GM19238 (cell line): ENCODE measurements around the gene TFAM.
A peak's percentile ranks its signal among the peaks of the same experiment; 100 is the strongest.

Experiments used
- DNase-seq: peaks from one replicate; pipeline ENCODE4 v3.0.0; 2011; ENCODE audit warnings: low spot score; ENCODE audit not compliant: insufficient read length

Gene TFAM

DNA sequence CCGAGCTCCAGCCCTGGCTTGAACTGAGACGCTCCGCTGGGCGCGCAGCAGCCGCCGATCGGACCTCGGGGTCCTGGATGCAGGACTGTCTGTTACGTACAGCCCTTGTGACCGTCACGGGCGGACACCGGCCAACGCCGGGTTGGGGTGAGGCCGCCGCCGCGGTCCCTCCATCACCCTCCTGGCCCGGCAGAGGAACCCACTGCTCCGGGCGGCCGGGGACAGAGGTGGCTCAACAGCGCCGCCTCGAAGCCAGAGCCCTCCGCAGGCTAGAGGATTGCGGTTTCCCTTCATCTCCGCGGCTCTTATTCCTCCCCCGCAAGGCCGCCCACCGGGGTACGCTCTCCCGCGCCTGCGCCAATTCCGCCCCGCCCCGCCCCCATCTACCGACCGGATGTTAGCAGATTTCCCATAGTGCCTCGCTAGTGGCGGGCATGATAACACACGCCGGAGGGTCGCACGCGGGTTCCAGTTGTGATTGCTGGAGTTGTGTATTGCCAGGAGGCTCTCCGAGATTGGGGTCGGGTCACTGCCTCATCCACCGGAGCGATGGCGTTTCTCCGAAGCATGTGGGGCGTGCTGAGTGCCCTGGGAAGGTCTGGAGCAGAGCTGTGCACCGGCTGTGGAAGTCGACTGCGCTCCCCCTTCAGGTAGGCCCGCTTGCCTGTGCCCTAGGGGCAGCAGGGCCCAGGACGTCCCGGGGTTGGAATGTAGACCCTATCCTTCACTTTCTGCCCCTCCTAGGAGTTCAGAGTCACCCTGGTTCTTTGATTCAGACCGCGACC is at the start of gene TFAM:
Gene TFAM, plus strand, starts transcription at position 412 of the 785 bp plus-strand sequence. Its CDS starts 138 bp downstream, at position 550.
- DNase-seq = peak; percentile 73

GRCh38 chr10:58336242-58336641 is 49.0 kb upstream of the TFAM start:
- DNase-seq = no peak

- DNase-seq = no peak
Measured at GRCh38 chr10:58341422-58341821, 43.8 kb upstream of the TFAM start.

DNA sequence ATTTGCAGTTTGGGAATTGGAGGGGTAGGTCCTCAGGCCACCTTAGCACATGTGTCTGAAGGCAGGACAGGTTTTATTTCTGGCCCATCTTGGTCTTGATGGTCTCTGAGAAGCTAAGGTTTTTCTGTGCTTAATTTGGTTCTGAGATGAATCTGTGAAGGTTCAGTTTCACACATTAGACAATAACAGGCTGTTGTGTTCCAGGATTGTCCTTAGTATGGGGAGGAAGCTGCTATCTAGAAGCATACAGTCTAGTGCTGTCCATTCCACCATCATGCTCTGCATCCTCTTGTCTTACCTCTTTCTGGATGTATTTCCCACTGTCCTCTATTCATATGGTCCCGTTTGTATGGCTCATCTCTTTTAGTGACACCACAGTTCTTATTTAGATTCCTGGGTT is 43.3 kb upstream of the TFAM start:
- DNase-seq = no peak

GRCh38 chr10:58347967-58348366 is 37.2 kb upstream of the TFAM start:
- DNase-seq = no peak

DNA sequence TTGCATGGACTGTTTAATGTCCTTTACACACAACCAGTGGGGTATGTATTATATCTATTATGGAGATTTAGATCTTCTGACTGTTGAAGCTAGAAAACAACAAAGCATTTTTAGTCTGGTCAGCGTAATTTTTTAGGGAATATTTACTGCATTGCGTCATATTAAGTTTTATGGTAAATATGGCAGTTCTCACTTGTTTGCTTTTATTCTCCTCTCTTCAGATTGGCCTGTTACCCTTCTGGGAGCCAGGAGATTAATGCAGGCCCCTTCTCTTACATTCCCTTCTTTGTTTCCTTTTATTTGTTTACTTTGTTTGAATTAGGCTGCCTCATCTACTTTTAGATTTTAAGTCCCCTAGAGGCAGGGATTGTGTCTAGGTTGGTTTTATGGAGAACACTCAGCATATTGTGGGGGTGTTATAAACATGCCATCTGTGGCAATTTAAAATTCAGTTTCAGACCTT is 36.6 kb upstream of the TFAM start:
- DNase-seq = no peak

- DNase-seq = no peak
Measured at GRCh38 chr10:58350023-58350422, 35.2 kb upstream of the TFAM start.

DNA sequence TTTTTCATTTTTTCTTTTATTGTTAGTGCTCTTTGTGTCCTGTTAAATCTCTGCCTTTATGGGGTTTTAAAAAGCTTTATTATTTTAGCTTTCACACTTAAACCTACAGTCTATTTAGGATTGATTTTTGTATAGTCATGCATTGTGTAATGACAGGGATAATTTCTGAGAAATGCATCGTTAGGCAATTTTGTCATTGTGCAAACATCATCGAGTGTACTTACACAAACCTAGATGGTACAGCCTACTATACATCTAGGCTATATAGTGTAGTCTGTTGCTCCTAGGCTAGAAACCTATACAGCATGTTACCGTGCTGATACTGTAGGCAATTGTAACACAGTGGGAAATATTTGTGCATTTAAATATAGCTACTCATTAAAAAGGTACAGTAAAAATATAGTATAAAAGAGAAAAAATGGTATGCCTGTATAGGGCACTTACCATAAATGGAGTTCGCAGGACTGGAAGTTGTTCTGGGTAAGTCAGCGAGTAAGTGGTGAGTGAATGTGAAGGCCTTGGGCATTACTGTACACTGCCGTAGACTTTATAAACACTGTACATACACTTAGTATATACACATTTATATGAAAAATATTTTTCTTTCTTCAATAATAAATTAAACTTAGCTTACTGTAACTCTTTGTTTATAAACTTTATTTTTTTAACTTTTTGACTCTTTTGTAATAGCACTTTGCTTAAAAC is 34.4 kb upstream of the TFAM start:
- DNase-seq = no peak

GRCh38 chr10:58351616-58352578 is 33.3 kb upstream of the TFAM start:
- DNase-seq = no peak

GRCh38 chr10:58352956-58353610 is 32.1 kb upstream of the TFAM start:
- DNase-seq = no peak

DNA sequence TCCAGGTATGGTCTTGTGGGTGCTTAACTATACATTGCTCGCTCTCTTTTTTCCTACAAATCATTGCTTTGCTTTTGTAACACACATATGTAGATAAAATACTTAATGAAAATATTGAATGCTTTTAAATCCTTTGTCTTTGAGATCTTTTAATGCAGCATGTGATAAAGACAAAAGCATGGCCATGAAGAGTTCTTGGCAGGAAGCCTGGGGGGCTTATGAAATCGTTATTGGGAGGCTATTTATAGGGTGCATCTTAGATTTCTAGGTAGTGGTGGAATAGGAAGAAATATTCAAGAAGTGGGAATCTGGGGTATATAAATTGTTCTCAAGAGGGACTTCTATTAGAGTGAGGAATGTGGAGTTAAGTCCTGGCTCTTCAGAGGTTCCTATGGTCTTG is 28.5 kb upstream of the TFAM start:
- DNase-seq = no peak

DNA sequence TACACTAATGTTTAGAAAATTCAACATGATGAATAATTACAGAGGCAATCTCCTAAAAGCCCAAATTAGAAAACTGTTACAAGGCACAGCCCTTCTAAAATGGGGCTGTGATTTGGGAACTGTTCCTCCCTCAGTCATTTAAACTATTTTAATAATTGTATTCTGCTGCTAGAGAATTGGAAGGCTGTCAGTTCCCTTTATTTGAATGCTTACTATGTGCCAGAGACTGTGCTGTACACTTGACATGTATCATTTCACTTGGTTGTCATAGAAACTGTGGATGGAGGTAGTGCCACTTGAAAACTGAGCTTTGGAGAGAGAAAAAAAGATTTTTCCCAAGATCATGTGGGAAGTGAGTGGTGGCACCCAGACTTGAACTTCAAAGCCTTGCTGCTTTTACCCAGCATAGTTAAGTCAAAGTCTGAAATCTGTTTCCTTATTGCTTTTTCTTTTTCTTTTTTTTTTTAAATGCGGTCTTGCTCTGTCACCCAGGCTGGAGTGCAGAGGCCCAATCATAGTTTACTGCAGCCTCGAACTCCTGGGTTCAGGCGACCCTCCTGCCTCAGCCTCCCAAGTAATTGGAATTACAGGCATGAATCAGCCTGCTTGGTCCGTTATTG is 26.8 kb upstream of the TFAM start:
- no peak for DNase-seq

- DNase-seq = no peak
Measured at GRCh38 chr10:58358947-58359346, 26.3 kb upstream of the TFAM start.

GRCh38 chr10:58359541-58359940 is 25.7 kb upstream of the TFAM start:
- DNase-seq = no peak

DNA sequence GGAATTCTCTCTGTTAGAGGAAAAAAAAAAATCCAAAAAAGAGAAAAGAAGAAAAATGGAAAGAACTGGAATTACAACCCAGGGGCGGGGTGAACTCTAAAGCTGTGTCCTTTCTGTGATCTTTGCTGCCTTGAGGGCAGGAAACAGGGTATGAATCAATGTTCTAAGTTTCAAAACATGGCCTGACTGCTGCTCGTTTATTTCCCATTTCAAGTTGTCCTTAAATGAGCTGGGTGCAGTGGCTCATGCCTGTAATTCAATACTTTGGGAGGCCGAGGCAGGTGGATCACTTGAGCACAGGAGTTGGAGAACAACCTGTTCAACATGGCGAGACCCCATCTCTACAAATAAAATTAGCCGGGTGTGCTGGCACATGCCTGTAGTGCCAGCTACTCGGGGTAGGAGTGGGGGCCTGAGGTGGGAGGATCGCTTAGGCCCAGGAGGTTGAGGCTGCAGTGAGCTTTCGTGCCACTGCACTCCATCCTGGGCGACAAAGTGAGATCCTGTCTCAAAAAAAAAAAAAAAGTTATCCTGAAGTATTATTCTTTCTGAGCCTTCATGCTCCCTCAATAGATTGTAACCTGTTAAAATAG is 24.7 kb upstream of the TFAM start:
- no peak for DNase-seq

DNA sequence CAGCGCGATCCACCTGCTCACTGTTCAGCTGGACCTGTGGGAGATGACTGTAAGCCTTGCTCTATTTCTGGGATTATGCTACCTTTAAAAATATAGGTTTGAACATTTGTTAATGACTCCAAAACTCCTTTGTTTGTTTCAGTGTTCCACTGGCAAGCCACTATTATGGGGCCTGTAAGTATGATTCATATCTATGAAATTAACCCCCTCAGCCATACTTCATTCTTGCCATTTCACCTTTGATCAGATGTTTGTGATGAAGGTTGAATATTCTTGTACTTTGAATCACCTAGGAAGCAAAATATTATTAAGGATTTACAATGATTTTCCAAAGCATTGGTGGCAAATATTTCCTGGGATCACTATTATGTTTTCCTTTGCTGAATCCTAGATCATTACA is 23.9 kb upstream of the TFAM start:
- DNase-seq = no peak

- no peak for DNase-seq
Measured at GRCh38 chr10:58362027-58362789, 23.0 kb upstream of the TFAM start.

DNA sequence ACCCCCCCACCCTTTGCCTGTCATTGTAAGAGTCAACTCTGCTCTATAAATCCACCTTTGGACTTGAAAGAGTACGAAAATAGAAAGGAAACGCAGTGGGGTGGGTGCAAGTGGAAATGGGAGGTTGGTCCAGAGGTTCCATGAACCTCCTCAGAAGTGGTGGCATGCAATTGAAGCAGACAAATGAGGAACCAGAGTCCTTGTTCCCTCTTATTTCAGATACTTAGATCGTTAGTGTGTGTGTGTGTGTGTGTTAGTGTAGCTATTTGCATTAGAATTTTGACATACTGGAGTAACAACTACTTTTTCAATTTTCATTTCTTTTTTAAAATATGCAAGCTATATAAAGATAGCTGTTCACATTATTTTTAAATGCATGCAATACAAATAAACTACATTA is 18.1 kb upstream of the TFAM start:
- no peak for DNase-seq

GRCh38 chr10:58371473-58371872 is 13.7 kb upstream of the TFAM start:
- DNase-seq = no peak
